Endothelial cell of umbilical vein (primary cell): ENCODE data around the gene AREG.

Experiments
- CTCF ChIP-seq, 2 donors: IDR thresholded peaks; 1 replicate in 1 of 2; 2 replicates in 1 of 2; pipeline ENCODE4 v1.5.1; 2011; ENCODE audit warnings: low read length in 2 of 2, mild to moderate bottlenecking in 2 of 2, moderate library complexity in 2 of 2, control low read depth in 1 of 2, inconsistent platforms in 1 of 2, low read depth in 1 of 2; ENCODE audit not compliant: insufficient read depth in 1 of 2; ENCODE audit errors: extremely low read depth in 1 of 2
- EZH2 ChIP-seq: IDR thresholded peaks from 2 replicates; pipeline ENCODE4 v1.6.1; 2012; ENCODE audit warnings: borderline replicate concordance, low read depth, mild to moderate bottlenecking, moderate library complexity, low read length, inconsistent platforms; ENCODE audit not compliant: severe bottlenecking
- FOS ChIP-seq: IDR thresholded peaks from 2 replicates; pipeline ENCODE4 v1.6.1; 2011; ENCODE audit warnings: mild to moderate bottlenecking, low read length, moderate library complexity, borderline replicate concordance; ENCODE audit not compliant: insufficient read depth
- GATA2 ChIP-seq: IDR thresholded peaks from 2 replicates; pipeline ENCODE4 v1.7.0; 2011; ENCODE audit warnings: low read depth, mild to moderate bottlenecking, moderate library complexity, mixed read lengths, low read length; ENCODE audit not compliant: insufficient read length, insufficient read depth
- MAX ChIP-seq: IDR thresholded peaks from 2 replicates; pipeline ENCODE4 v1.6.1; 2011; ENCODE audit not compliant: insufficient read depth, insufficient read length
- MYC ChIP-seq: IDR thresholded peaks from one replicate; pipeline ENCODE4 v1.6.1; 2011; ENCODE audit warnings: mild to moderate bottlenecking, low read depth, low read length
- POLR2A ChIP-seq: IDR thresholded peaks from 2 replicates; pipeline ENCODE4 v1.6.1; 2012; ENCODE audit warnings: low read depth, mild to moderate bottlenecking, control low read depth, low read length
- POLR2AphosphoS5 ChIP-seq: IDR thresholded peaks from 2 replicates; pipeline ENCODE4 v1.6.1; 2012; ENCODE audit warnings: low read depth, mild to moderate bottlenecking, control low read depth, low read length, moderate library complexity; ENCODE audit not compliant: insufficient read depth

GRCh38 chr4:74447636-74448233 lies 2.8 kb downstream of the AREG start:
- TF ChIP-seq CTCF (IDR thresholded peaks at IDR 0.05; ENCODE audit: extremely low read depth in 1 of 2, insufficient read depth in 1 of 2, low read depth in 1 of 2, low read length in 2 of 2) (no peak), EZH2 (no peak), POLR2AphosphoS5 (no peak), POLR2A (no peak), MYC (no peak), FOS (no peak), GATA2 (no peak), MAX (no peak)
